ENCODE results near the gene CHRD.

The CHRD gene

GRCh38 chr3:184341925-184342324 lies 37.9 kb upstream of the CHRD start:
- Histone ChIP-seq H3K4me1 (ENCODE audit: insufficient read depth, low read length) (peaks cover 14% of the 10 kb centered on the region), H2AFZ (ENCODE audit: low read depth, low read length) (no peak overlapping the region), H3K36me3 (ENCODE audit: insufficient read depth, low read length) (peaks cover 3% of the 10 kb centered on the region), H3K9ac (ENCODE audit: low read depth, low read length) (no peak overlapping the region), H4K20me1 (ENCODE audit: insufficient read depth, low read length) (peaks cover 6% of the 10 kb centered on the region; the same call in 1 of the 2 replicates), H3K4me2 (ENCODE audit: insufficient read depth, low read length) (no peak overlapping the region), H3K79me2 (ENCODE audit: insufficient read depth, low read length) (peaks cover 3% of the 10 kb centered on the region; the same call in 1 of the 2 replicates), H3K9me3 (ENCODE audit: insufficient read depth, low read length, severe bottlenecking) (no peaks in the 10 kb centered on the region), H3K27ac (ENCODE audit: low read length) (no peak overlapping the region), H3K27me3 (ENCODE audit: insufficient read depth, low read length, poor library complexity) (no peaks in the 10 kb centered on the region), H3K4me3 (ENCODE audit: low read depth in 1 of 2, low read length in 2 of 2) (no peak overlapping the region)
- TF ChIP-seq EZH2 (IDR thresholded peaks at IDR 0.05; ENCODE audit: borderline replicate concordance, low read depth, low read length, severe bottlenecking), result no peak
- TF ChIP-seq CTCF (IDR thresholded peaks at IDR 0.05; ENCODE audit: borderline replicate concordance, extremely low read depth, low read length, poor library complexity, severe bottlenecking), result no peak
- no peak for ATAC-seq (ENCODE audit: insufficient read depth, low read depth)
- DNase-seq, result no peak

GRCh38 chr3:184343200-184343876 lies 36.5 kb upstream of the CHRD start:
- H3K27ac ChIP-seq (ENCODE audit: low read length), result no peak overlapping the region
- H3K27me3 ChIP-seq (ENCODE audit: insufficient read depth, low read length, poor library complexity), result no peaks in the 10 kb centered on the region
- no peak overlapping the region for H3K4me3 ChIP-seq (ENCODE audit: low read depth in 1 of 2, low read length in 2 of 2)
- H4K20me1 ChIP-seq (ENCODE audit: insufficient read depth, low read length), result no peaks in the 10 kb centered on the region
- TF ChIP-seq EZH2 (IDR thresholded peaks at IDR 0.05; ENCODE audit: borderline replicate concordance, low read depth, low read length, severe bottlenecking) (no peak), CTCF (IDR thresholded peaks at IDR 0.05; ENCODE audit: borderline replicate concordance, extremely low read depth, low read length, poor library complexity, severe bottlenecking) (no peak)
- DNase-seq, result no peak
- no peak overlapping the region for H3K4me2 ChIP-seq (ENCODE audit: insufficient read depth, low read length)
- H3K4me1 ChIP-seq (ENCODE audit: insufficient read depth, low read length), result peaks cover 9% of the 10 kb centered on the region; the same call in 1 of the 2 replicates
- no peak for ATAC-seq (ENCODE audit: insufficient read depth, low read depth)
- no peak overlapping the region for H2AFZ ChIP-seq (ENCODE audit: low read depth, low read length)
- no peak overlapping the region for H3K9ac ChIP-seq (ENCODE audit: low read depth, low read length)
- H3K9me3 ChIP-seq (ENCODE audit: insufficient read depth, low read length, severe bottlenecking), result no peaks in the 10 kb centered on the region
- no peaks in the 10 kb centered on the region for H3K79me2 ChIP-seq (ENCODE audit: insufficient read depth, low read length)
- H3K36me3 ChIP-seq (ENCODE audit: insufficient read depth, low read length), result peaks cover 3% of the 10 kb centered on the region

GRCh38 chr3:184344579-184345316 lies 35.1 kb upstream of the CHRD start:
- Histone ChIP-seq H3K27ac (ENCODE audit: low read length) (no peak overlapping the region), H3K36me3 (ENCODE audit: insufficient read depth, low read length) (peaks cover 3% of the 10 kb centered on the region), H3K4me2 (ENCODE audit: insufficient read depth, low read length) (no peak overlapping the region), H2AFZ (ENCODE audit: low read depth, low read length) (no peak overlapping the region), H3K27me3 (ENCODE audit: insufficient read depth, low read length, poor library complexity) (no peaks in the 10 kb centered on the region), H3K9ac (ENCODE audit: low read depth, low read length) (no peak overlapping the region), H4K20me1 (ENCODE audit: insufficient read depth, low read length) (no peaks in the 10 kb centered on the region), H3K79me2 (ENCODE audit: insufficient read depth, low read length) (no peaks in the 10 kb centered on the region), H3K9me3 (ENCODE audit: insufficient read depth, low read length, severe bottlenecking) (no peaks in the 10 kb centered on the region), H3K4me3 (ENCODE audit: low read depth in 1 of 2, low read length in 2 of 2) (no peak overlapping the region), H3K4me1 (ENCODE audit: insufficient read depth, low read length) (peaks cover 9% of the 10 kb centered on the region; the same call in 1 of the 2 replicates)
- TF ChIP-seq CTCF (IDR thresholded peaks at IDR 0.05; ENCODE audit: borderline replicate concordance, extremely low read depth, low read length, poor library complexity, severe bottlenecking), result no peak
- no peak for TF ChIP-seq EZH2 (IDR thresholded peaks at IDR 0.05; ENCODE audit: borderline replicate concordance, low read depth, low read length, severe bottlenecking)
- no peak for ATAC-seq (ENCODE audit: insufficient read depth, low read depth)
- no peak for DNase-seq
